Hematopoietic multipotent progenitor cell treated with erythropoietin and hydrocortisone succinate and interleukin-3 and kit ligand, for 15 days (in vitro differentiated cells): ENCODE data around the gene PHKB.
"Not testable (repeated sequence)": the region's sequence is repeated elsewhere in the genome, so short reads cannot be mapped to it uniquely, and the experiment has no call there.

Source experiments
- DNase-seq: peaks from one replicate; pipeline ENCODE4 v3.0.0-alpha.2; 2015; ENCODE audit warnings: low spot score

The PHKB gene

DNA sequence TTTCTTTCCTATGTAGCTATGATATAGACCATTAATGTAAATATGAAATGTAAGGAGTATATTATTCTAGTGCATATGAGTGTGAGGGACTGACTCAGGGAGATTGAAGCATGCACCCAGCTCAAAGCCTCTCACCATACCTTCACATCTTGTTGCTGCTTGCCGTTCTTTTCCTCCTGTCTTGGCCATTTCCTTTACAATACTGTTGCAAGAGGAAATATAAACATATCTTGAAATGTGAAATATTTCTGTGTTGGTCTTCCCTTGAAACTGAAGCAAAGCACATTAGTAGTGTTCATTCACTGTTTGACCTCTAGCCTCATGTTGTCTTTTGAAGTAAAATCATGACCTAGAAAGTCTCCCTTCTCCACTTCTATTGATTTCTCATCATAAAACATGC is 46.6 kb downstream of the PHKB start:
- DNase-seq, result no peak

DNA sequence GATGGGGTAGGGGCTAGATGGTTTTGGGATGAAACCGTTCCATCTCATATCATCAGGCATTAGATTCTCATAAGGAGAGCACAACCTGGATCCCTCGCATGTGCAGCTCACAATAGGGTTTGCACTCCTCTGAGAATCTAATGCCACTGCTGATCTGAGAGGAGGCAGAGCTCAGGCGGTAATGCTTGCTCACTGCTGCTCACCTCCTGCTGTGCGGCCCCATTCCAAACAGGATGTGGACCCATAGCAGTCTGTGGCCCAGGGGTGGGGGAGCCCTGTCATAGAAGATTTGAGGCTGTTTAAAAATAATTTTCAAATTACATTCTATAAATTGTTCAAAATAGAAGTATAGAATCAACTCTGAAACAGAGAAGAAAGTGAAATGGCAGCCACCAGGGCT is 50.8 kb downstream of the PHKB start:
- no peak for DNase-seq

- peak; percentile 44 for DNase-seq
These were observed 57.9 kb downstream of the PHKB start for GRCh38 chr16:47519037-47519436.

- peak; percentile 23 for DNase-seq
These were observed 58.4 kb downstream of the PHKB start for GRCh38 chr16:47519546-47519945.

- peak; percentile 86 for DNase-seq
These were observed 59.0 kb downstream of the PHKB start for GRCh38 chr16:47519996-47520679.

DNA sequence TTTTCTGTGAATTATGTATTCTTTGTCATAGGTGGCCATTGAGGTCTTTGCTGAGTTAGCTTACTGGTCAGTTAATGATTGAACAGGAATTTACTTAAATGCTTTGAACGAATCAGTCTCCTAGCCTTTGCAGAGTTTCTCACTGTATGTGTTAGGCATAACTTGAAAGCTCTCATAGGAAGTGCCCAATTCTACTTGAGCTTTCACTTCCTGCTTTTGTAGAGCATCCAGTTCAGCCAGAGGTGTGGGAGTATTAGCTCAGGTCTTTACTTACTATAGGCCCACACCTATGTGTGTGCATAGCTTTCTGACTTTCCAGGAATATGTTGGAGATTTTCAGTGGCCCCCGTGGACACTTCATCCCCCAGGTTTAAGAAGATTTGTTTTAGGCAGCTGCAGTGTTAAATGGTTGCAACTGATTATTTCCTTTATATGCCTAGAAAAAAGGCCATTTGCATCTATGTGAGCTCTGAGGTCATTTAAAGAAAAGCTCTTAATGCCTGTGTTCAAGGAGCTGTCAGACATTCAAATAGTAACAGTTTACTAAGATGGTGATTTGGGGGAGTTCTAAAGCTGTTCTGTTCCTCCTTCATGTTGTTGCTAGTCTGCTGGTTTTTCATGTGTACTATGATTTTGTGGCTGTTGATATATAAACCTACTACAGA is 62.3 kb downstream of the PHKB start:
- DNase-seq, result no peak

- no peak for DNase-seq
These were observed 62.9 kb downstream of the PHKB start for GRCh38 chr16:47524007-47524405.

DNA sequence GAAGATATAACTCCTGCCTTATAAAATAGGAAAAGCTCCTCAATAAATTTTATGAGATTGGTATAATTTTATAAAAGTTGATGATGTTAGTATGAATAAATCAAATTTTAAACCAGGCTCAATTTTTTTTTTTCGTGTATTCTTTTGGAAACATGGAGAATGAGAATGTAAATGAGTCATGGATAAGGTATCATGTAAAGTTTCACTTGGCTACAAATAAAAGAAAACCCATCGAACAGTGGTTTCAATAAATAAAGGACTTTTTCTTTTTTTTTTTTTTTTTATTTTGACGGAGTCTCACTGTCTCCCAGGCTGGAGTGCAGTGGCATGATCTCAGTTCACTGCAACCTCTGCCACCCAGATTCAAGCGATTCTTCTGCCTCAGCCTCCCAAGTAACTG is 67.3 kb downstream of the PHKB start:
- no peak for DNase-seq

- no peak for DNase-seq
These were observed 72.7 kb downstream of the PHKB start for GRCh38 chr16:47533744-47534292.

- DNase-seq, result no peak
These were observed 77.3 kb downstream of the PHKB start for GRCh38 chr16:47538472-47538871.

GRCh38 chr16:47539707-47540670 is 78.9 kb downstream of the PHKB start:
- DNase-seq, result not testable (repeated sequence)

- DNase-seq, result not testable (repeated sequence)
These were observed 80.0 kb downstream of the PHKB start for GRCh38 chr16:47541135-47541534.

GRCh38 chr16:47544255-47544654 is 83.1 kb downstream of the PHKB start:
- not testable (repeated sequence) for DNase-seq

DNA sequence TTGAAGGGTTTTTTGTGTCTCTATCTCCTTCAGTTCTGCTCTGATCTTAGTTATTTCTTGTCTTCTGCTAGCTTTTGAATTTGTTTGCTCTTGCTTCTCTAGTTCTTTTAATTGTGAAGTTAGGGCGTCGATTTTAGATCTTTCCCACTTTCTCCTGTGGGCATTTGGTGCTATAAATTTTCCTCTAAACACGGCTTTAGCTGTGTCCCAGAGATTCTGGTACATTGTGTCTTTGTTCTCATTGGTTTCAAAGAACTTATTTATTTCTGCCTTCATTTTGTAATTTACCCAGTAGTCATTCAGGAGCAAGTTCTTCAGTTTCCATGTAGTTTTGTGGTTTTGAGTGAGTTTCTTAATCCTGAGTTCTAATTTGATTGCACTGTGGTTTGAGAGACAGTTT is 90.1 kb downstream of the PHKB start:
- not testable (repeated sequence) for DNase-seq

DNA sequence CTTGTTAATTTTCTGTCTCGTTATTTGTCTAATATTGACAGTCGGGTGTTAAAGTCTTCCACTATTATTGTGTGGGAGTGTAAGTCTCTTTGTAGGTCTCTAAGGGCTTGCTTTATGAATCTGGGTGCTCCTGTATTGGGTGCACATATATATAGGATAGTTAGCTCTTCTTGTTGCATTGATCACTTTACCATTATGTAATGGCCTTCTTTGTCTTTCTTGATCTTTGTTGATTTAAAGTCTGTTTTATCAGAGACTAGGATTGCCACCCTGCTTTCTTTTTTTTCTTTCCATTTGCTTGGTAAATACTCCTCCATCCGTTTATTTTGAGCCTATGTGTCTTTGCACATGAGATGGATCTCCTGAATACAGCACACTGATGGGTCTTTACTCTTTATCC is 90.6 kb downstream of the PHKB start:
- DNase-seq, result not testable (repeated sequence)

DNA sequence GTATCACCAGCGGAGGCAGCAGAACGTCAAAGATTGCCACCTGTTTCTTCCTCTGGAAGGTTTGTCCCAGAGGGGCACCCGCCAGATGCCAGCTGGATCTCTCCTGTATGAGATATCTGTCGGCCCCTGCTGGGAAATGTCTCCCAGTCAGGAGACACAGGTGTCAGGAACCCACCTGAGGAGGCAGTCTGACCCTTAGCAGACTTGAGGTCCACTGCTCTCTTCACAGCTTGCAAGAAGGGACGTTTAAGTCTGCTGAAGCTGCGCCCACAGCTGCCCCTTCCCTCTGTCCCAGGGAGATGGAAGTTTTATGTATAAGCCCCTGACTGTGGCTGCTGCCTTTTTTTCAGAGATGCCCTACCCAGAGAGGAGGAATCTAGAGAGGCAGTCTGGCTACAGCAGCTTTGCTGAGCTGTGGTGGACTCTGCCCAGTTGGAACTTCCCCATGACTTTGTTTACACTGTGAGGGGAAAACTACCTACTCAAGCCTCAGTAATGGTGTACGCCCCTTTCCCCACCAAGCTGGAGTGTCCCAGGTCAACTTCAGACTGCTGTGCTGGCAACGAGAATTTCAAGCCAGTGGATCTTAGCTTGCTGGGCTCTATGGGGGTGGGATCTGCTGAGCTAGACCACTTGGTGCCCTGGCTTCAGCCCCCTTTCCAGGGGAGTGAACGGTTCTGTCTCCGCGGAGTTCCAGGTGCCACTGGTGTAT is 92.9 kb downstream of the PHKB start:
- DNase-seq, result no peak

DNA sequence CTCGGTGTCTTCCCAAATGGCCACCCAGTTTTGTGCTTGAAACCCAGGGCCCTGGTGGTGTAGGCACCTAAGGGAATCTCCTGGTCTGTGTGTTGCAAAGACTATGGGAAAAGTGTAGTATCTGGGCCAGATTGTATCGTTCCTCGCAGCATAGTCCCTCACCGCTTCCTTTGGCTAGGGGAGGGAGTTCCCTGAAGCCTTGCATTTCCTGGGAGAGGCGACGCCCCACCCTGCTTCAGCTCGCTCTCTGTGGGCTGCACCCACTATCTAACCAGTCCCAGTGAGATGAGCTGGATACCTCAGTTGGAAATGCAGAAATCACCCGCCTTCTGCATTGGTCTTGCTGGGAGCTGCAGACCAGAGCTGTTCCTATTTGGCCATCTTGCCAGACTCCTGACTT is 93.5 kb downstream of the PHKB start:
- DNase-seq, result not testable (repeated sequence)

DNA sequence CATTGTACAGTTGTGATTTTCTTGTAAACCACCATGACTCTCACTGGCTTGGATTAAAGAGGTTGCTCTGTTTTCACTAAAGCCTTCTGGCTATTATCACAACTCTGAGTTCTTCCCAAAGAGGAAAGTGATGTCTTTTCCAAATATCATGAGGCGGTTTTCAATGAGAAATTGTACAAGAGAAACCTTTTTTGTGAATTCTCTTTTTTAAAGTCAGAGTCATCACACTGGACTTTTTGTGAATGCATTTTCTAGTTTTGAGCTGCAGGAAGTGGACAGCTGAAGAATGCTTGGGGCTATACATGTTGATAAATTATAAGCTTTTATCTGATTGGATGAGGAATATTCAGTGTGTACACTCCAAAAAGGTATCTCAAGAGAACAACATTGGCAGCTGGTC is 100.2 kb downstream of the PHKB start:
- no peak for DNase-seq

- DNase-seq, result no peak
These were observed 101.2 kb downstream of the PHKB start for GRCh38 chr16:47562366-47562765.

DNA sequence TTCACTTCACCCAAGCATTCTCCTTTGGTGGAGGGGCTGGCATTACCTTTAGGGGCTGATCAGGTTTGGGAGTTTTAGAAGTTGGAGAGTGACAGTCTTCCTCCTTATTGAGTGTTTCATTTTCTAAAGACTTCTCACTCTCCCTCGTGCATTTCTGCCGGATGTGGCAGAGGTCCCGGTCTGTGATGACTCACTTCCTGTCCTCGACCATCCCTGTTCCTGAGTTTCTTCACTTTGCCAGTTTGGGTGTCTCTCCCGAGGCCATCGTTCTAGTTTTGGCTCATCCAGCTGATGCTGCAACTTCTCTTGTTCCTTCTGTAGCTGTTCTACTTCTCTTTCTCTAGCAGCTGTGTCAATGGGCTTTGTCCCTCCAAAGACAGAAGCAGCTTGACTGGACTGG is 104.3 kb downstream of the PHKB start:
- no peak for DNase-seq

DNA sequence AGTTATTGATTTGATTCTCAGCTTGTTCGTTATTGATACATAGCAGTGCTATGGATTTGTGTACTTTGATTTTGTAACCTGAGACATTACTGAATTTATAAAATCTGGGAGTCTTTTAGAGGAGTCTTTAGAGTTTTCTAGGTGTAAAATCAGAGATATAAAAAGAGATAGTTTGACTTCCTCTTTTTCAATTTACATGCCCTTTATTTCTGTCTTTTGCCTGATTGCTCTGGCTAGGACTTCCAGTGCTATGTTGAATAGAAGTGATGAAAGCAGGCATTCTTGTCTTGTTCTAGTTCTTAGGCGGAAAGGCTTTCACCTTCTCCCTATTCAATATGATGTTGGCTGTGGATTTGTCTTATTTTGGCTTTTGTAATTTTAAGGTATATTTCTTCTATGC is 106.2 kb downstream of the PHKB start:
- no peak for DNase-seq

GRCh38 chr16:47568351-47568750 is 107.2 kb downstream of the PHKB start:
- DNase-seq, result no peak
